Measurements from ENCODE around the gene CORO6. TPM values are rescaled to one million over a fixed set of nuclear protein-coding genes. Genes with fewer than 3 reads are reported as not detected.

The CORO6 gene
- polyA plus RNA-seq, 4 donors = 0.67 to 7.3 (median 1.1) TPM

DNA sequence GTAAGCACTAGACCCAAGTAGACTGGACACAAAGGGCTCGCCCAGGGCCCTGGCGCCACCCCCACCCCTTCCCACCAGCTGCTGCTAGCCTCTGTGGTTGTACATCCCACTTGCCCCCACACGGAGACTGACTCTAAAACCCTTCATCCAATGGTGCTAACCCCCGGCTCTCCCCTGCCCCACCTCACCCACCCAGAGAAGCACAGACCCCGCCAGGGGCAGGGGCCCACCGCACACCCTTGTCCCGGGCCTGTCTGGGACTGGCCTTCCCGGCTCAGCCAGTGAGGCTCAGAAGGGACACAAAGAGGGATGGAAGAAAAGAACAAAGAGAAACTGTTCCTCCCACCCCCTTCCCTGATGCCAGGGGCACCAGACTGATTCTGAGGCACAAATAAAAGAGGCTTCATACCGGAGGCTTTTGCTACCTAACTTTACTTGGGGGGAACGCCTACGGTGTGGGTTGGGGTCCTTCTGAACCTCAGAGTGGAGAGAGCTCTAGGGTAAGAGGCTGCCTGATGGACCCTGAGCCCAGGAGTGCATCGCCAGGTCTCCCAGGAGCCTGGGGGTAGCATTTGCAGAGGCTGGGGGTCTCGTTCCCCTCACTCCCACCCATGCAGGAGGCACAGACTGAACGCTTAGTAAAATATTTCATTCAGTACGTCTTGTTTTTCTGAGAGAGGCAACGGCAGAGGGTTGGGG, 8.2 kb downstream of the CORO6 start:
- Histone ChIP-seq H3K27ac (ENCODE audit: low read depth in 1 of 3, low read length in 2 of 3) (no peak overlapping the region), H3K4me1 (ENCODE audit: control insufficient read depth in 3 of 3, insufficient read depth in 2 of 3, low read depth in 1 of 3, low read length in 2 of 3) (peaks cover 5 to 47% (median 8%) of the 10 kb centered on the region in 3 donors), H3K4me3 (ENCODE audit: low read depth in 1 of 3, low read length in 3 of 3) (no peak overlapping the region), H3K9me3 (ENCODE audit: control insufficient read depth in 2 of 2, insufficient read depth in 1 of 2, low read depth in 1 of 2, low read length in 1 of 2) (no peaks in the 10 kb centered on the region), H3K27me3 (ENCODE audit: control insufficient read depth in 3 of 3, insufficient read depth in 3 of 3, low read length in 3 of 3) (peaks cover 0 to 77% (median 0%) of the 10 kb centered on the region in 3 donors), H3K36me3 (ENCODE audit: control insufficient read depth in 3 of 3, insufficient read depth in 2 of 3, low read depth in 1 of 3, low read length in 3 of 3) (peaks cover 0 to 8% (median 0%) of the 10 kb centered on the region in 3 donors)
- FAIRE-seq (no peak), DNase-seq (no peak)
- WGBS, 3 donors = 31 to 62% (median 45%) methylated on average over 14 to 16 of the region's 16 CpGs

DNA sequence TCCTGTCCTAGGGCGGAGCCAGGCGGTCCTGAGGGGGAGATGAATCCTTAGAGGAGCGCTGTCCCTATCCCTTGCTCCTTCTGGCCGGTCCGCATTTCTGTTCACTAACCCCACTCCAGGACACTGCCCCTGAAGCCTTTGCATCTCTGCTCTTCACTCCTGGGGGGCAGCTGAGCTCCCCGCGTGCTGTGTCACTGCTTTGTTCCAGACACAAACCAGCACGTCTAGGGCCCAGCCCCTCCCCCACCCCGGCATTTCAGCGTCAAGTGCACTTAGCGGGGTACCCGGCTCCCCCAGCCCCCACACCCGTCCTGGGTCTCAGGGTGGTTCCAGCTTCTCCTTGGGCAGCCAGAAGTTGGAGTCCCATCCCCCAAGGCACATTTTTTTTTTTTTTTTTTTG, 8.9 kb downstream of the CORO6 start:
- Histone ChIP-seq H3K27me3 (ENCODE audit: control insufficient read depth in 3 of 3, insufficient read depth in 3 of 3, low read length in 3 of 3) (peaks cover 0 to 71% (median 0%) of the 10 kb centered on the region in 3 donors), H3K4me3 (ENCODE audit: low read depth in 1 of 3, low read length in 3 of 3) (peak overlapping the region in 2 of 3 donors; percentile 11 to 24), H3K36me3 (ENCODE audit: control insufficient read depth in 3 of 3, insufficient read depth in 2 of 3, low read depth in 1 of 3, low read length in 3 of 3) (peaks cover 0 to 8% (median 0%) of the 10 kb centered on the region in 3 donors), H3K9me3 (ENCODE audit: control insufficient read depth in 2 of 2, insufficient read depth in 1 of 2, low read depth in 1 of 2, low read length in 1 of 2) (no peaks in the 10 kb centered on the region), H3K27ac (ENCODE audit: low read depth in 1 of 3, low read length in 2 of 3) (no peak overlapping the region), H3K4me1 (ENCODE audit: control insufficient read depth in 3 of 3, insufficient read depth in 2 of 3, low read depth in 1 of 3, low read length in 2 of 3) (peaks cover 5 to 47% (median 8%) of the 10 kb centered on the region in 3 donors)
- DNase-seq (no peak), FAIRE-seq (no peak)
- WGBS, 3 donors = 15 to 21% (median 16%) methylated on average over 13 of the region's 13 CpGs

DNA sequence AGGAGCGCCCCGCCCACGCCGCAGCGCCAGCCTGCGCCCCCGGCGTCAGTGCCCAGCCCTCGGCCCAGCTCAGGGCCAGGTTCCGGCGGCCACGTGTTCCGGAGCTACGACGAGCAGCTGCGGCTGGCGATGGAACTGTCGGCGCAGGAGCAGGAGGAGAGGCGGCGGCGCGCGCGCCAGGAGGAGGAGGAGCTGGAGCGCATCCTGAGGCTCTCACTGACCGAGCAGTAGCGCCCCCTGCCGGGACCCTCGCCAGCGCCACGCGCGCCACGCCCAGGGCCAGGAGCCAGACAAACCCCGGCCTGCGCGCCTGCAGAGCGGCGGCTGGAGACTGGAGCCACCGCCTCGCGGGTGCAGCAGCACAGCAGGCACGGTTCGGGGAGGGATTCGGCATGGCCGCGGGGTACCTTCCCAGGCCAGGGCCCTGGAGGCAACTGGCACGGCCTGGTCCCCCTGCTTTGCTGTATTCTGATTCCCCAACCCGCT, 9.3 kb downstream of the CORO6 start:
- no peak overlapping the region for H3K27ac ChIP-seq (ENCODE audit: low read depth in 1 of 3, low read length in 2 of 3)
- FAIRE-seq (no peak), DNase-seq (peak; percentile 87 to 96)
- peaks cover 5 to 47% (median 8%) of the 10 kb centered on the region in 3 donors for H3K4me1 ChIP-seq (ENCODE audit: control insufficient read depth in 3 of 3, insufficient read depth in 2 of 3, low read depth in 1 of 3, low read length in 2 of 3)
- H3K36me3 ChIP-seq (ENCODE audit: control insufficient read depth in 3 of 3, insufficient read depth in 2 of 3, low read depth in 1 of 3, low read length in 3 of 3) = peaks cover 0 to 8% (median 0%) of the 10 kb centered on the region in 3 donors
- peak overlapping the region in 2 of 3 donors; percentile 11 to 24 for H3K4me3 ChIP-seq (ENCODE audit: low read depth in 1 of 3, low read length in 3 of 3)
- peaks cover 0 to 66% (median 0%) of the 10 kb centered on the region in 3 donors for H3K27me3 ChIP-seq (ENCODE audit: control insufficient read depth in 3 of 3, insufficient read depth in 3 of 3, low read length in 3 of 3)
- no peaks in the 10 kb centered on the region for H3K9me3 ChIP-seq (ENCODE audit: control insufficient read depth in 2 of 2, insufficient read depth in 1 of 2, low read depth in 1 of 2, low read length in 1 of 2)
- 0 to 6% (median 1%) methylated on average over 13 to 50 of the region's 50 CpGs for WGBS, 3 donors

DNA sequence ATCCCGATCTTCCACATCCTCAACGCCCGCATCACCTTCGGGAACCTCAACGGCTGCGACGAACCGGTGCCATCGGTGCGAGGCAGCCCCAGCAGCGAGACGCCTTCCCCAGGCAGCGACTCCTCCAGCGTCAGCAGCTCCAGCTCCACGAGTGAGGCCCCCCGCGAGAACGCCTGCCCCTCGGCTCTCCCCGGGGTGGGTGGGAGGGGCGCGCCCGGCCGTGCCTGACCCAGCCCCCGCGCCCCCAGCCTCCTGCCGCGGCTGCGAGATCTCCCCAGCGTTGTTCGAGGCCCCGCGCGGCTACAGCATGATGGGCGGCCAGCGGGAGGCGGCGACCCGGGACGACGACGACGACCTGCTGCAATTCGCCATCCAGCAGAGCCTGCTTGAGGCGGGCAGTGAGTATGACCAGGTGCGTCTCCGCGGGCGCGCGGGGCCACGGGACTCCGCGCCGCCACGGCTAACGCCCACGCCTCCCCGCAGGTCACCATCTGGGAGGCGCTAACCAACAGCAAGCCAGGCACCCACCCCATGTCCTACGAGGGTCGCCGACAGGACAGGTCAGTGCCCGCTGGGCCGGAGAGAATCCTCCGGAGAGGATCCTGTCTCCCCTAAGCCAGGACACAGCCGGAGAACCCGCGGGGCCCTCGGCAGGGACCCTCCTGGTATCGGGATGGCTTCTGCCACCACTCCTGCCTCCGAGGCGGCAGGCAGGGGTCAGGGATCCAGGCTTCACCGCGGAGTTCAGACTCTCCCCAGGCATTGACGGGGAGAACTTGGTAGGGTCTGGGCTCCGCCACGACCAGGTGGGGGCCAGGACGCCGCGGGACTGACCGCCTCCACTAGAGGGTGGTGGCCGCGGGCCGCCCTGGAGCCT, 10.1 kb downstream of the CORO6 start:
- no peak overlapping the region for H3K27ac ChIP-seq (ENCODE audit: low read depth in 1 of 3, low read length in 2 of 3)
- 41 to 57% (median 43%) methylated on average over 60 to 85 of the region's 85 CpGs for WGBS, 3 donors
- no peaks in the 10 kb centered on the region for H3K9me3 ChIP-seq (ENCODE audit: control insufficient read depth in 2 of 2, insufficient read depth in 1 of 2, low read depth in 1 of 2, low read length in 1 of 2)
- H3K4me3 ChIP-seq (ENCODE audit: low read depth in 1 of 3, low read length in 3 of 3) = peak overlapping the region in 1 of 3 donors; percentile 24
- FAIRE-seq = no peak
- peaks cover 0 to 58% (median 0%) of the 10 kb centered on the region in 3 donors for H3K27me3 ChIP-seq (ENCODE audit: control insufficient read depth in 3 of 3, insufficient read depth in 3 of 3, low read length in 3 of 3)
- H3K36me3 ChIP-seq (ENCODE audit: control insufficient read depth in 3 of 3, insufficient read depth in 2 of 3, low read depth in 1 of 3, low read length in 3 of 3) = peaks cover 0 to 8% (median 0%) of the 10 kb centered on the region in 3 donors
- DNase-seq = peak in 1 of 2 donors; percentile 41
- H3K4me1 ChIP-seq (ENCODE audit: control insufficient read depth in 3 of 3, insufficient read depth in 2 of 3, low read depth in 1 of 3, low read length in 2 of 3) = peaks cover 5 to 41% (median 8%) of the 10 kb centered on the region in 3 donors

DNA sequence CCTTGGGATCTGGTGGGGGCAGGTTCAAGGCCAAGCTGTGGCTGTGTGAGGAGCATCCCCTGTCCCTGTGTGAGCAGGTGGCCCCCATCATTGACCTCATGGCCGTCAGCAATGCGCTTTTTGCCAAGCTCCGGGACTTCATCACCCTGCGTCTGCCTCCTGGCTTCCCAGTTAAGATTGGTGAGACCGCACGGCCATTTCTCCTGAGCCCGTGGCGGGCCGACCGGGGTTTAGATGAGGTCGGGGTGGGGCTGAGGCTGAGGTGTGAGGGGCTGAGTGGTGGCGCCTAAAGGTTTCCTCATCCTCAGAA, 10.7 kb downstream of the CORO6 start:
- Histone ChIP-seq H3K9me3 (ENCODE audit: control insufficient read depth in 2 of 2, insufficient read depth in 1 of 2, low read depth in 1 of 2, low read length in 1 of 2) (no peaks in the 10 kb centered on the region), H3K27me3 (ENCODE audit: control insufficient read depth in 3 of 3, insufficient read depth in 3 of 3, low read length in 3 of 3) (peaks cover 0 to 52% (median 0%) of the 10 kb centered on the region in 3 donors), H3K36me3 (ENCODE audit: control insufficient read depth in 3 of 3, insufficient read depth in 2 of 3, low read depth in 1 of 3, low read length in 3 of 3) (peaks cover 0 to 8% (median 0%) of the 10 kb centered on the region in 3 donors), H3K27ac (ENCODE audit: low read depth in 1 of 3, low read length in 2 of 3) (no peak overlapping the region), H3K4me1 (ENCODE audit: control insufficient read depth in 3 of 3, insufficient read depth in 2 of 3, low read depth in 1 of 3, low read length in 2 of 3) (peaks cover 5 to 35% (median 8%) of the 10 kb centered on the region in 3 donors), H3K4me3 (ENCODE audit: low read depth in 1 of 3, low read length in 3 of 3) (no peak overlapping the region)
- FAIRE-seq (no peak), DNase-seq (no peak)
- 92 to 96% (median 93%) methylated on average over 12 of the region's 12 CpGs for WGBS, 3 donors

DNA sequence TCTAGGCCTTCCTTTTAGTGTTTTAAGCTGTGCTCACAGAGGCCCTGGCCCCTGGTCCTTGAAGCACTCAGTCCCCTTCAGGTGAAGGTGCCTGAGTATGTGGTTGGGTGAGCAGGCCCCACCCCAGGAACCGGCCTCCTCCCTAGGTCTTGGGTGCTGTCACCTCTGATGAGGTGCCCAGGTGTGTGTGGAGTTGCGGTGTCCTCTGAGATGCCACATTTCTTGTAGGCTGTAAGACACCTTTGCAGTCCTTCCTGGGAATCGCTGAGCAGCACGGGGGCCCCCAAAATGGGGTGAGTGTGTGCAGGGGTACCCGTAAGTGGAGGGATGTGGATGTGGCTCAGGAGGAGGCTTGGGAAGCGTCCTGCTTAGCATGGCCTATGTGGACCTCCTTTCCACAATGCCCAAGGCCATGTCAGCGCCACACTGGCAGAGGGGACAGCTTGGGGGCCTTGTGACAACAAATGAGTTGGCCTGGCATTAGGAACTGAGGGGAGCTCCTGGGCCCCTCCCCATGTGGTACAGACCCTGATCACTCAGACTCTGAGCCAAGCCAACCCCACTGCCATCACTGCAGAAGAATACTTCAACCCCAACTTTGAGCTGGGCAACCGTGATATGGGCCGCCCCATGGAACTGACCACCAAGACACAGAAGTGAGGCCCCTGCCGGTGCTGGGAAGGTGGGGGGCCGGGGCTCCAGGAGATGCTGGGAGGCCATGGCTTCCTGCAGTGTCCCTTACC, 11.2 kb downstream of the CORO6 start:
- H3K9me3 ChIP-seq (ENCODE audit: control insufficient read depth in 2 of 2, insufficient read depth in 1 of 2, low read depth in 1 of 2, low read length in 1 of 2) = no peaks in the 10 kb centered on the region
- no peak overlapping the region for H3K27ac ChIP-seq (ENCODE audit: low read depth in 1 of 3, low read length in 2 of 3)
- H3K27me3 ChIP-seq (ENCODE audit: control insufficient read depth in 3 of 3, insufficient read depth in 3 of 3, low read length in 3 of 3) = peaks cover 0 to 47% (median 0%) of the 10 kb centered on the region in 3 donors
- no peak overlapping the region for H3K4me3 ChIP-seq (ENCODE audit: low read depth in 1 of 3, low read length in 3 of 3)
- H3K4me1 ChIP-seq (ENCODE audit: control insufficient read depth in 3 of 3, insufficient read depth in 2 of 3, low read depth in 1 of 3, low read length in 2 of 3) = peaks cover 5 to 30% (median 8%) of the 10 kb centered on the region in 3 donors
- 93 to 97% (median 96%) methylated on average over 11 of the region's 11 CpGs for WGBS, 3 donors
- FAIRE-seq (no peak), DNase-seq (no peak)
- H3K36me3 ChIP-seq (ENCODE audit: control insufficient read depth in 3 of 3, insufficient read depth in 2 of 3, low read depth in 1 of 3, low read length in 3 of 3) = peaks cover 0 to 8% (median 0%) of the 10 kb centered on the region in 3 donors

DNA sequence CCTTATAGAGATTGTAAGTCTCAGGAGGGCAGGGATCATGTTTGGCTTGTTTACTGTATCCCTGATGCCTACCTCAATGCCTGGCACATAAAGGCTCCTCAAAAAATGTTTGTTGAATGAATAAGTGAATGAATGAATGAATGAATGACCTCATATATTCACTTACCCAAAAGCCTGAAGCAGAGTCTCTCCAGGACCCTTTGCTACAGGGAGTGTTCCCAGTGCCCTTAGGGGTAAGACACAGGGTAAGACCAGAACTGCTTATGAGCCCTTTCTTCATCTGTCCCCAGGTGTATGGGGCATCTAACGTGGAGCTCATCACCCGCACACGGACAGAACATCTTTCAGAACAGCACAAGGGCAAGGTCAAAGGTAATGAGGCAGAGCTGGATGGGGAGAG, 12.3 kb downstream of the CORO6 start:
- no peak for FAIRE-seq
- Histone ChIP-seq H3K9me3 (ENCODE audit: control insufficient read depth in 2 of 2, insufficient read depth in 1 of 2, low read depth in 1 of 2, low read length in 1 of 2) (no peaks in the 10 kb centered on the region), H3K4me1 (ENCODE audit: control insufficient read depth in 3 of 3, insufficient read depth in 2 of 3, low read depth in 1 of 3, low read length in 2 of 3) (peaks cover 2 to 19% (median 3%) of the 10 kb centered on the region in 3 donors), H3K36me3 (ENCODE audit: control insufficient read depth in 3 of 3, insufficient read depth in 2 of 3, low read depth in 1 of 3, low read length in 3 of 3) (peaks cover 0 to 8% (median 0%) of the 10 kb centered on the region in 3 donors), H3K4me3 (ENCODE audit: low read depth in 1 of 3, low read length in 3 of 3) (no peak overlapping the region), H3K27ac (ENCODE audit: low read depth in 1 of 3, low read length in 2 of 3) (no peak overlapping the region), H3K27me3 (ENCODE audit: control insufficient read depth in 3 of 3, insufficient read depth in 3 of 3, low read length in 3 of 3) (peaks cover 0 to 36% (median 0%) of the 10 kb centered on the region in 3 donors)
- 69 to 85% (median 77%) methylated on average over 3 of the region's 3 CpGs for WGBS, 3 donors
- no peak for DNase-seq

DNA sequence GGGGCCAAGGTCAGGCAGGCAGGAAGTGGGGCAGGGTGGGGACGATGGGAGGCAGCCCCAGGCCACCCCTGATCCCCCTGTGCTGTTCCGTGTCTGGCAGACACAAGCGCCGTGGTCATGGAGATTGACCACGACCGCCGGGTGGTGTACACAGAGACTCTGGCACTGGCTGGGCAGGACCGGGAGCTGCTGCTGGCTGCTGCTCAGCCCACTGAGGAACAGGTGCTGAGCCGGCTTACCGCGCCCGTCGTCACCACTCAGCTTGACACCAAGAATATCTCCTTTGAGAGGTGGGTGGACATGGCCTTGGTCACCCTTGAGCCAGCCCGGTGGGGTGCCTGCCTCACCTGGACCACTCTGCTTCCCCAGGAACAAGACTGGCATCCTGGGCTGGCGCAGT, 13.7 kb downstream of the CORO6 start:
- Histone ChIP-seq H3K36me3 (ENCODE audit: control insufficient read depth in 3 of 3, insufficient read depth in 2 of 3, low read depth in 1 of 3, low read length in 3 of 3) (peaks cover 0 to 8% (median 0%) of the 10 kb centered on the region in 3 donors), H3K4me3 (ENCODE audit: low read depth in 1 of 3, low read length in 3 of 3) (no peak overlapping the region), H3K4me1 (ENCODE audit: control insufficient read depth in 3 of 3, insufficient read depth in 2 of 3, low read depth in 1 of 3, low read length in 2 of 3) (peaks cover 2 to 10% (median 3%) of the 10 kb centered on the region in 3 donors), H3K27ac (ENCODE audit: low read depth in 1 of 3, low read length in 2 of 3) (no peak overlapping the region), H3K27me3 (ENCODE audit: control insufficient read depth in 3 of 3, insufficient read depth in 3 of 3, low read length in 3 of 3) (peaks cover 0 to 22% (median 0%) of the 10 kb centered on the region in 3 donors), H3K9me3 (ENCODE audit: control insufficient read depth in 2 of 2, insufficient read depth in 1 of 2, low read depth in 1 of 2, low read length in 1 of 2) (no peaks in the 10 kb centered on the region)
- FAIRE-seq = no peak
- no peak for DNase-seq
- WGBS, 3 donors = 86 to 89% (median 87%) methylated on average over 11 to 15 of the region's 15 CpGs
